ENCODE measurements around the gene KSR2.

KSR2 gene

GRCh38 chr12:117854339-117855012 lies 114.3 kb downstream of the KSR2 start:
- DNase-seq = no peak

- no peak for DNase-seq
These were observed 115.2 kb downstream of the KSR2 start for GRCh38 chr12:117853600-117853999.

- no peak for DNase-seq
These were observed 118.7 kb downstream of the KSR2 start for GRCh38 chr12:117850048-117850447.

GRCh38 chr12:117847371-117847770 lies 121.4 kb downstream of the KSR2 start:
- DNase-seq = no peak

- no peak for DNase-seq
These were observed 123.4 kb downstream of the KSR2 start for GRCh38 chr12:117845271-117845904.

GRCh38 chr12:117844114-117844830 lies 124.5 kb downstream of the KSR2 start:
- no peak for DNase-seq

GRCh38 chr12:117842630-117843029 lies 126.2 kb downstream of the KSR2 start:
- DNase-seq = no peak

GRCh38 chr12:117842220-117842619 lies 126.6 kb downstream of the KSR2 start:
- no peak for DNase-seq

- no peak for DNase-seq
These were observed 131.1 kb downstream of the KSR2 start for GRCh38 chr12:117837737-117838050.

GRCh38 chr12:117836999-117837736 lies 131.6 kb downstream of the KSR2 start:
- peak; percentile 89 for DNase-seq

- no peak for DNase-seq
These were observed 132.3 kb downstream of the KSR2 start for GRCh38 chr12:117836476-117836875.

GRCh38 chr12:117835156-117835555 lies 133.6 kb downstream of the KSR2 start:
- no peak for DNase-seq

GRCh38 chr12:117832459-117833457 lies 136.0 kb downstream of the KSR2 start:
- DNase-seq = no peak

GRCh38 chr12:117830471-117830870 lies 138.3 kb downstream of the KSR2 start:
- no peak for DNase-seq

GRCh38 chr12:117829108-117829507 lies 139.7 kb downstream of the KSR2 start:
- no peak for DNase-seq

GRCh38 chr12:117827660-117828059 lies 141.1 kb downstream of the KSR2 start:
- no peak for DNase-seq

GRCh38 chr12:117825827-117826226 lies 143.0 kb downstream of the KSR2 start:
- no peak for DNase-seq

- DNase-seq = no peak
These were observed 147.2 kb downstream of the KSR2 start for GRCh38 chr12:117821480-117822175.

GRCh38 chr12:117820216-117820907 lies 148.4 kb downstream of the KSR2 start:
- no peak for DNase-seq

GRCh38 chr12:117819160-117819559 lies 149.6 kb downstream of the KSR2 start:
- no peak for DNase-seq

GRCh38 chr12:117818400-117818799 lies 150.4 kb downstream of the KSR2 start:
- DNase-seq = no peak

Data from right forelimb (tissue), 1 donor.